HG02759 (cell line): ENCODE data around the gene ASIC1.

Source experiments
- ATAC-seq: cut with Tn5 transposase; IDR thresholded peaks from one replicate; pipeline ENCODE4 v1.9.1; 2021; ENCODE audit warnings: mild to moderate bottlenecking, moderate library complexity; ENCODE audit not compliant: unreplicated experiment

The ASIC1 gene

DNA sequence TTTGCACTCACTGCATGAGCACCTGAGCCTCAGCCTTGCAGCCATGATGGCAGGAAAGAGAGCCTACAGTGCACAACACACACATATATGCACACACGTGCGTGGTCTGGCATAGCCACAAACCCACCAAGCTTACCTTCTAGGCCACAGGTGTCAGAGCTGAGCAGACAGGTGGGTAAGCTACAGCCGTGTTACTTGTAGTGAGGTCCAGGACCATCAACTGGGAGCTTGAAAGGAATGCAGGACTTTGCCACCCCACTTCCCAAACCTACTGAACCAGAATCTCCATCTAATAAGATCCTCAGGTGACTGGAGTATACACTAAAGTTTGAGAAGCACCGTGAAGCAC, 2.7 kb downstream of the ASIC1 start:
- no peak for ATAC-seq

DNA sequence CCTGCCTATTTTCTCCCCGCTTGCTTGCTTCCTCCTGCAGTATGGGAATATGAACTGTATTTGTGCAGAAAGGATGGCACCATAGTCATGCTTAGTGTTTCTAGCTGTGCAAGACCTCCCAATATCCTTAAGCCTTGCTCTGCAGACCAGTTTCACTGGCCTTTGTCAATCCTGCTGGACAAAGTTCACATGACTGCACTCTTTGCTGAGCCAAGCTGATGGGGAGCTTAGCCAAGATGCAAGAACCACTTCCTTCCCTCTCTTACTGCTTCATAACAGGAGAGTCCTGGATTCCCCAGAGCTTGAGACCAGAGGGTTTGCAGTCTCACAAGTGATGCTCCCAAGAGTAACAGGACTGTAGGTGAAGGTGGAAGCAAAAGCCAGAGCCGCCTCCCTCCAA, 3.8 kb downstream of the ASIC1 start:
- no peak for ATAC-seq

DNA sequence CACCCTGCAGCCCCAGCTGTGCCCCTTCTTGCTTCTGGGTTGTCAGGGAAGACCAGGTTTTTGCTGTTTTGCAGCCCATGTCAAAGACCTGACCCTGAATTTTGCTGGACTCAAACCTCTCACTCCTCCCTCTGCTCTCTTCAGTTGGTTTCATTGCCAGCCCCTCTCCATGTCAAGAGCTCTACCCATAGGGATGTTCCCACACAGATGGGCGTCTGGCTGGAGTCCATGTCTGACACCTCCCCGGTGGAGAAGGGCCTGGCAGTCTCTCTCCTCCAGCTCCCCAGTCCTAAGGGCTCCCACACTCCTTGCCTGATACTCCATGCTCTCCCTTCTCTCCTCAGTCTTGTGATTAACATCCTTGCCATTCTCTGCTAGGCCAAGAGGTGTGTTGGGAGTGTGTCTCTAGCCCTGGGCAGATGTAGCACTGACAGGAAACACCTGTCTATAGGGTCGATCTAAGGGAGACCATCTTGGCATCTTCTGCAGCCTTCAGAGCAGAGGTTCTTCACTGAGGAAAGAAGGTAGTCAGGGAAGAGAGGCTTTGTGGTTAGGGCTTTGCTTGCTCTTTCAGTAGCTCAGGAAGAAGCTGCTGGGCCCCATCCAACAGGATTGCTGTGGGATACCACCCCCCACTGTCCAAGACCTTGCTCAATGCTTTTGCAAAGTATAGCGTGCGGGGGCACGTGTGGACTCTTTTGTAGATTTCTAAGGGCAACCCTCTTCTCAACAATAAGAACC, 4.7 kb downstream of the ASIC1 start:
- ATAC-seq, result no peak

DNA sequence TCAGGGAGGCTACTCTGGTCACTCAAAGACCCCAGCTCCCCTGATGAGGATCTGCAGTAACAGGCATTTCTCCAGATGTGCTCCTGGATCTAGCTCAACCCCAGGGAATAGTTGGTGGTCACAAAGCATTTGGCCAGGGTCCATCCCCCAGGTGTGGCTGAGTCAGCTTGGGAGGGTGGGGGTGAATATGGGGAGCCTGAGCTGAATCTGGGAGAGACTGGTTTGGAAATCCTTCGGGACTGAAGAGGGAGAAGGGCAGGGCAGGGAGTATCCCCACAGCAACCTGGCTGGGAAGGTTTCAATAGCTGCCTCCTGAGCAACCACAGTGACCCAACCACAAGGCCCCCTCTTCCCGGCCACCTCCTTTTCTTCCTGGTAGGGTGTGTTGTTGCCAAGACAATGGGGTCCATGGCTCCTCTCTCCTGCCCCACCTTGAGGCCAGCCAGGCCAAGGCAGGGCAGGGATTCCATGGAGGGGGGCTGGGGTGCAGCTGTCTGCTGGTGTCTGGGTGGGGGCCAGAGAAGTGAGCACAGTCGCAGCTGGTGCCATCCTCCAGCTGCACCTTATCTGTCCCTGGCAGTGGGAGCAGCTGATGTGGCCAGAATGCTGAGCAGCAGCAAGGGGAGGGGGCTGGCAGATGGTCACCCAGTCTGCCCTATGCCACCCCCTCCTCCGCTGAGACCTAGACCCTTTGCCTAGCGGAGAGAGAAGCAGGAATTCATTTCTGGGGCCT, 5.5 kb downstream of the ASIC1 start:
- ATAC-seq, result no peak

DNA sequence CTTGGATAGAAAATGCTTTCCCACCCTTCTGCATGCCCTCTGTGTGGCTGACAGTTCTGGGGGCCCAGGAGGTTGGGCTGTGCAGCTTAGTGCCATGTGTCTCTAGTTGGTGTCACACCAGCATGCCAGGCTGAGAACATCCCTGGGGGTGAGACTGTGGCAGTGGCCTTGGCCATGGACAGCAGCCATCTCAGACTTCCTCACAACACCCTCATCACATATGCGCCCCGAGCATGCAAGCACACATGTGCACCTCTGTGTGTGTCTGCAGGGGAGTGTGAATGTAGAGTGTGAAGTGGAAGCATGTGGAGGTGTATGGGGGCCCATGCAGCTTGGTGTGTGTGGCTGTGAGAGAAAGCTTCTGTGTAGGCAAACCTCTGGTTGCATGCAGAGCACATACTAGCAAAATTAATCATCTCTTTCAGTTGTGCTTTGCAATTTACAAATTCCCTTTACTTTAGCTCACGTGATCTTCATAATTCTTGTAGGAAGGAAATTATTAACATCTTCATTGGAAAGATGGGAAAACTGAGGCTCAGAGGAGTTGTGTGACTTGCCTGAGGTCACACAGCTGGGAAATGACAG, 8.4 kb downstream of the ASIC1 start:
- no peak for ATAC-seq

DNA sequence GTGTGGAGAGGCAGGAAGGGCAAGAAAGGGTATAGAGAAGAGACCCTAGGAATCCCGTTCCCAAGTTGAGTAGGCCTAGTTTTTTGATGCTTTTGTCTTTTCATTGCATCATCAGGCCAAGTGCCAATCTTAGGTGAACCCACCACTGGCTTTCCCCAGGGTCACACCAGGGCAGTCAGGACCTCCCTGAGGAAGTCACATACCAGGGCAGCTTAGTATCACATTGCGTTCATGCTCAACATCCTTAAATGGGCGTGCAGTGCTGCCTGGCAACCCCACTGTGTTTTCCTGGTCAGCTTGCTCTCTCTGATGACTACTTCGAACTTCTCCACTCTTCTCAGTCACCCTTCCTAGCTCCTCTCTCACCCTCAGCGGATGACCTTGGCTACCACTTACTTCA, 9.0 kb downstream of the ASIC1 start:
- no peak for ATAC-seq

DNA sequence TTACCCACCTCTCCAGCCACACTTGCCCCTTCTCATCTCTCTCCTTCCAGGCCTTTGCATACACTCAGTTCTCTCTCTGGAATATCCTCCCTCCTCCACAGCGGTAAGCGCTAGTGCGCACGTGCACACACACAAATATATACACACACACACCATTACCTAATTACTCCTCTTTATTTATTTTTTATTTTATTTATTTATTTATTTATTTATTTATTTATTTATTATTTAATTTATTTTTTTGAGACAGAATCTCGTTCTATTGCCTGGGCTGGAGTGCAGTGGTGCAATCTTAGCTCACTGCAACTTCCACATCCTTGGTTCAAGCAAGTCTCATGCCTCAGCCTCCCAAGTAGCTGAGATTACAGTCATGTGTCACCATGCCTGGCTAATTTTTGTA, 11.7 kb downstream of the ASIC1 start:
- no peak for ATAC-seq

DNA sequence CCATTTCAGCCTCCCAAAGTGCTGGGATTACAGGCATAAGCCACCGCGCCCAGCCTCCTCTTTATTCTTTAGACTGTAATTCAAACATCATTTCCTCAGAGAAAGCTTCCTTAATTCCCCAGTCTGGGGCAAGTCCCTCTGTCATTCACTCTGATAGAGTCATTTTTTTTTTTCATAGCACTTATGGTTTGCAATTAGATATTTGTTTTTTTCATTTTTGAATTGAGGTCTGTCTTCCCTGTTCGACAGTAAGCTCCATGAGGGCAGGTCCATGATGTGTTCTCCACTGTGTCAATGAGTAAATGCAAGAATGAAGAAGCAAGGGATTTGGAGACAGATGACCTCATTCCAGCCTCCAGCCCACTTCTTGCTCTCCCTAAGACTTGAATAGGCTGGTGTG, 12.1 kb downstream of the ASIC1 start:
- no peak for ATAC-seq

DNA sequence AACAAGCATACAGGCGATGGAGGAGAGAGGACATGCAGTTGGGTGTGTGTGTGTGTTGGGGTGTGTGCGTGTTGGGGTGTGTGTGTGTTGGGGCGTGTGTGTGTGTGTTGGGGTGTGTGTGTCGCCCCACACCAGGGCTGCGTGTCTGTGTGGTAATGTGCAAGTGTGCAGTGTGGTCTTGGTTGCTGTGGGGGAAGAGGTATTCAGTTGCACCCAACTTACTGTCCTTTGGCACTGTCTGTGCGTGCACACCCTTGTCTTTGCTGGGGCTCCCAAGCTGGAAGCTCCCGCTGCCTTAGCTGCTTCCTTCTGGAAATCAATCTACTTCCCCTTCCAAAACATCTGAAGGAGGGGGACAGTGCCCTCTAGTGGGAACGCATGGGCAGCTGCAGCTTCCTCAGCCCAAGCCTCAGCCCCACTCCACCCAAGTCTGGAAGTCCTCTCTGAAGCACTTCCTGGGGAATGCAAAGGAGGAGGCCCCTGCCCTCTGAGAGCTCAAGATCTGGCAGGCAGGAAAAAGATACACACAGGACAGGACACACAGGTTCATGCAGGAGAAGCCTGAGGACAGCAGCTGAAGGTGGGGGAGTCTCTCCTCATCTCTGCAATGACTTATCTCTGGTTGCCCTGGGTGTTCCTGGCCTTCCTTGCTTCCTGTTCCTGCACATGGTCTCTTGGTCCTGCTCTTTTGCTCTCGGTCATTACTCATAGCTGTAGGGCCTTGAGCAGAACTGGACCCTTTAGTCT, 13.1 kb downstream of the ASIC1 start:
- no peak for ATAC-seq

DNA sequence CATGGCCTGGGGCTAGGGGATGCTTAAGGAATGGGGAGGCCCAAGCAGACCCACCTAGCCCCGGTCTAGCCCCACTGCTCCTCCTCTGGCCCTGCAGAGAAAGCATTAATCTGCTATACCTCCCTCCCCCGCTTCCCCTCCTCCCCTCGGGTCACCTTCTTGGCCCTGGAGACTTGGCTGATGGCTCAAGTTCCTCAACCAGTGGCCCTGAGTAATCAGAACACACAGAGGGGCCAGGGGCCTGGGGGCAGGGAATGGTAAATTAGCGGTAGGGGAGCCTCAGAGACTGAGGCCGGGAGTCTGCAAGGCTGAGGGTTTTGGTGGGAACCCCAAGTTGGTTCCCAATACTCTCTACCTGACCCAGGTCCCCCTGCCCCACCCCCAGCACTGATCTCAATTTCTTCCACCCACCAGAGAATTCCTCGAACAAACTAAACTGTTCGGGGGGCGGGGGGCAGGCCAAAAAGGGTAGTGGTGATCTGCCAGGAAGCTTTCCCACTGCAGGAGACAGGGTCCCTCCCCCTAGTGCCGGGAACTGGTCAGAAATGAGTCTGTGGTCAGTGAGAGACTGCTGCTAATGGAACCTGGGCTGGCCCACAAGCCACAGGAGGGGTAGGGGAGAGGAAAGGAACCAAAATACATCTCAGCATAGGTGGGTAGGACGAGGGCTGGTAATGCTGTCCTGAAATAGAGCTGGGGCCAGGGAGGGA, 15.0 kb downstream of the ASIC1 start:
- ATAC-seq, result no peak

DNA sequence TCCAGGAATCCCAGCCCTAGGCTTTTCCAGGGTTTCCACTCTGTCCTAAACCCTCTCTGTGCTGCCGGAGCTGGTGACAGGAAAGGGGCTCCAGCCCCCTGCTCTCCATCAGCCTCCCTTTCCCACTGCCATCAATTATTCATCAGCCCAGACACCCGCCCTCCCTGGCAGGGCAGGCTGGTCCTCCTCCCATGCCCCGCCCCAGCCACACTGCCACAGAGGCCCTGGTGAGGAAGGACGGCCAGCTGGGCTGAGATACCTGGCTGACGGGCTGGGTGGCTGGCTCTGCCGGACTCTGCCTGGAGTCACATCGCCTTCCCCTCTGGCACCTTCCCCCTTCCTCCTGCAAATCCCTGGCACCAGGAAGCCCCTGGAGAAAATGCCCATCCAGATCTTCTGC, 15.8 kb downstream of the ASIC1 start:
- ATAC-seq, result no peak

DNA sequence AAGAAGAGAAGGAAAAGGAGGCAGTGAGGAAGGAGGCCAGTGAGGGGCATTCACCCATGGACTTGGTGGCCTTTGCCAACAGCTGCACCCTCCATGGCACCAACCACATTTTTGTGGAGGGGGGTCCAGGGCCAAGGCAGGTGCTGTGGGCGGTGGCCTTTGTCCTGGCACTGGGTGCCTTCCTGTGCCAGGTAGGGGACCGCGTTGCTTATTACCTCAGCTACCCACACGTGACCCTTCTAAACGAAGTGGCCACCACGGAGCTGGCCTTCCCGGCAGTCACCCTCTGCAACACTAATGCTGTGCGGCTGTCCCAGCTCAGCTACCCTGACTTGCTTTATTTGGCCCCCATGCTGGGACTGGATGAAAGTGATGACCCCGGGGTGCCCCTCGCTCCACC, 16.3 kb downstream of the ASIC1 start:
- no peak for ATAC-seq

DNA sequence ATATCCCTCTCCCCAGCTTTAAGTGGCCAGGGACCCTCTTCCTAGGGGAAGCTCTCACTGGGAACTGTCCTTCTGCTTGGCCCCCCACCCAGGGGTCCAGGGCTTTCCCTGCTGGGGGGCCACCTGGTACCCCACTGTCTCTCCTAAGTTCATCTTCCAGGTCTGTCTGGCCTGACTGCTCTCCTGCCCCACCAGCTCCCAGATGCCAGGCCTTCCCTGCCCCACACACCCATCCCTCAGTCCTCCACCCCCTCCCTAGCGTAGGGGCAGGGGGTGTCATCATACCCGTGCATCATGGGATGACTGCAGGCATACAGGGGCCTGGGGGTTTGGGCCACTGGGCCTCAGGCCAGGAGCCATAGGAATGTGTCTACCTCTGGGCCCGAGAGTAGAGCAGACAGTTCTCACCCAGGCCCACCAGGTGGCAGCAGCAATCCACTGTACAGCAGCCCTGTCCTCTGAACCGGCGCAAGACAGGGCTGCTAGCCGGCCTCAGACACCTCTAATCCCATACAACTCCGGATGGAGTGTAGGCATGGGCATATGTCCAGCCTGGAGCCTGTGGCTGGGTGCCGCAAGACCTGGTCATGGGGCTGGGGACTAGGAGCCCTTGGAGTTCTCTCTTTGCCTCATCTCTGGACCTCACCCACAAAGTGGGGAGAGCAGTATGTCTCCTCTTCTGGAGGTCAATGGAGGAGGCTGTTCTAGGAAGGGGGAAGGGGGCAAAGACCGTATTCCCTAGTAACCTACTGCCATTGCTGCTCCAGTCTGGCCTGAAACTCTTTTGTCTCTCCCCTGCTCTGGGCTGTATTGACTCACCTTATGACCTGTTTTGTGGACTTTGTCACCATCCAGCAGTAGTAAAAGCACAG, 17.8 kb downstream of the ASIC1 start:
- peak; percentile 86 for ATAC-seq

DNA sequence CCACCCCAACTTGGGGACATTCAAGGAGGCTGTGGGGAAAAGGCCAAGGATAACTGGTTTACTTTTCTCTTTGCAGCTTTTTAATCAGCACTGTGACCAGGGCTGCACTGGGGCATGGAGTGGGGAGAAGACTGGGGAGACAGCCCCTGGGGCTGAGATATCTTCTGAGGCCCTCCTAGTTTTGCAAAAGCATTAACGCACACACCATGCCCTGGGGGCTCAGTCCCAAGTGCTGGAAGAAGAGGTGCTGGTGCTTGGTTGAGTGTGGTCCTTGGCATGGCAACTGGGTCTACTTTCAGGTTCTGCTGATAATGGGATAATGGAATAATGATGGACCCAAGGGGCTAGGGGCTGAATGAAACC, 18.4 kb downstream of the ASIC1 start:
- ATAC-seq, result no peak

DNA sequence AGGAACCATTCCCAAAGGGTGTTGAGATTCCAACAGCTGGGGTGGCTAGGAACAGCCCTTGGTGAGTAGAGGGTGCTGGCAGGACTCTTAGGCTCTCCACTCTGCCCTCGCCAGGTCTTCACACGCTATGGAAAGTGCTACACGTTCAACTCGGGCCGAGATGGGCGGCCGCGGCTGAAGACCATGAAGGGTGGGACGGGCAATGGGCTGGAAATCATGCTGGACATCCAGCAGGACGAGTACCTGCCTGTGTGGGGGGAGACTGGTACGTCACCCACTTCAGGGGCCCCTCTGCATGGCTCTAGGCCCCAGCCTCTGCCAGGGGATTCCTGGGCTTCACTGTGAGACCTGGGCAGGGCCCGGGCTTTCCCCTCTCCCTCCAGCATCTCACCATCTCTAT, 19.7 kb downstream of the ASIC1 start:
- ATAC-seq, result no peak

DNA sequence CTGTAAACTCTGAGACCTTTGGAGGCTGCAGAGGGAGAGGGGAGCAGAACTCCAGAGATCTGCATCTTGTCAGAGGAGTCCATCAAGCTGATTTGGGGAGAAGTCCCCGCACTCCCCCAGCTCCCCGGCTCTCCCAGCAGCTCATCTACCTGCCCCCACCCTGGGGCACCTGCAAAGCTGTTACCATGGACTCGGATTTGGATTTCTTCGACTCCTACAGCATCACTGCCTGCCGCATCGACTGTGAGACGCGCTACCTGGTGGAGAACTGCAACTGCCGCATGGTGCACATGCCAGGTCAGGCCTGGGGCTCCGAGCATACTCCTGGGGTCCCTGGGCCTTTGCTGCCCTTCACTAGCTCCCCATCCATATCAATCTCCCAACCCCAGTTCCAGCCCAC, 20.9 kb downstream of the ASIC1 start:
- no peak for ATAC-seq

DNA sequence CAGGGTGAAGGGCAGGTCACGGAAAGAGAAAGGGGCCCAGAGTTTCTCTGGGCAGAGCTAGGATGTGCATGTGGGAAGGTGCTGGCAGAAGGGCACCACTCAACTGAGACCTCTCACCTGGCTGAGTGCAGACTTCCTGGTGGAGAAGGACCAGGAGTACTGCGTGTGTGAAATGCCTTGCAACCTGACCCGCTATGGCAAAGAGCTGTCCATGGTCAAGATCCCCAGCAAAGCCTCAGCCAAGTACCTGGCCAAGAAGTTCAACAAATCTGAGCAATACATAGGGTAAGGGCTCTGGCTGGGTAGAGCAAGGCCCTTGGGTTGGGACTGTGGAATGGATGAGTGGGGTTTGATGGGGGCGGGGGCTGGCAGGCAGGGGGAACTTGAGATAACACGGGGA, 22.4 kb downstream of the ASIC1 start:
- ATAC-seq, result no peak

DNA sequence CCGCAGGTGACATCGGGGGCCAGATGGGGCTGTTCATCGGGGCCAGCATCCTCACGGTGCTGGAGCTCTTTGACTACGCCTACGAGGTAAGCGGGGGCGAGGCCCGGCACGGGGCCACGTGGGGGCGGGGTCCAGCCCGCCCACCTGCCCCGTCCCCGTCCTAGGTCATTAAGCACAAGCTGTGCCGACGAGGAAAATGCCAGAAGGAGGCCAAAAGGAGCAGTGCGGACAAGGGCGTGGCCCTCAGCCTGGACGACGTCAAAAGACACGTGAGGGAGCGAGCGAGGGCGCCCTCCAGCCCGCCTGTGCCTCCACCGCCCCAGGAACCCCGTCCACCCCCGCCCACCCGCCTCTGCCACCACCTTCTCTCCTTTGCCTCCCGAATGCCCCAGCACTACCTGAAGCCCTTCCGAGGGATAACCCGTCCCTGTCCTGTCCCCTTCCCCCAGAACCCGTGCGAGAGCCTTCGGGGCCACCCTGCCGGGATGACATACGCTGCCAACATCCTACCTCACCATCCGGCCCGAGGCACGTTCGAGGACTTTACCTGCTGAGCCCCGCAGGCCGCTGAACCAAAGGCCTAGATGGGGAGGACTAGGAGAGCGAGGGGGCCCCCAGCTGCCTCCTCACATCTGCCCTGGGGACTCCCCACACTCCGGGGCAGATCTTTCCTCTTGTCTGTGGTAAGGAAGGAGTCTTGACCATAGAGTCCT, 23.9 kb downstream of the ASIC1 start:
- no peak for ATAC-seq

DNA sequence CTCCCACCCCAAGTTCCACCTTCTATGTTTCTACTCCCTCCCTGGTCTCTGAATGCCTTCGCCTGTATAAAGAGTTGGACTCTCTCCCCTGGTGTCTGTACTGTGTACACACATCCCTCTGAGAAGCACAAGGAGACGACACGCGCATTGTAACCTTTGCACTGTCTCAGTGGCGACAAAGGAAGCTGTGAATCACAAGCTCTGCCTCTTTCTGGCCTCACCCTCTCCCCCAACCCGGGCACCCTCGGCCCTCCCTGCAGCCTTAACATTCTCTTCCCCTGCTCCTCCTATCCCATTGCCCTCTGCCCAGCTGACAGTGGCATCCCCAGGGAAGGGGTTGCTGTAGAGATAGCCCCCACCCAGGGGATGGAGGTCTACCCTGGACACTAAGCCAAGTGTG, 25.2 kb downstream of the ASIC1 start:
- no peak for ATAC-seq

DNA sequence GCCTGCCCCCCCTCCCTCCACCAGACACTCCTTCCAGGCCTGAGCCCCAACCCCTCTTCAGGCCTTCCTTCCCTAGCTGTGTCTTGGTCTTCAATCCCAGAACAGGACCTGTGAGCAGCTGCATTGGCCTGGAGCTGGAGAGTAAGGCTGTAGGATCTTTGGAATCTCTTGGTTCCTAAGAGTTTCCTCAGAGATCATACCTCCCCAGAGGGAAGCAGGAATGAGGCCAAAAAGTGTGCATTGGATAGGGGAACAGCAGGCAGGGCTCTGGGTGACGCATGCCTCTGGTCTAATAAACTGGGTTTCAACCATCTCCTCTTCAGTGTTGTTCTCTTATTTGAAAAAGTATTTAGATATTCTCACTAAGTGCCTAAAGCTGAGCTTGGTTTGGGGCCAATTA, 25.9 kb downstream of the ASIC1 start:
- no peak for ATAC-seq
